ENCODE measurements around the gene GPC5.
"Not testable (repeated sequence)": the region's sequence is repeated elsewhere in the genome, so short reads cannot be mapped to it uniquely, and the experiment has no call there.

GPC5 gene

GRCh38 chr13:92670096-92670495 is 1271.7 kb downstream of the GPC5 start:
- no peaks in the 10 kb centered on the region for H3K36me3 Mint-ChIP-seq
- CTCF ChIA-PET: no interaction called here
- H3K9me3 Mint-ChIP-seq: peaks cover 10% of the 10 kb centered on the region
- no peak for DNase-seq
- no peaks in the 10 kb centered on the region for H3K4me1 Mint-ChIP-seq
- H3K27me3 Mint-ChIP-seq: no peaks in the 10 kb centered on the region
- H3K27ac Mint-ChIP-seq: no peak overlapping the region
- no peak overlapping the region for H3K4me3 Mint-ChIP-seq

GRCh38 chr13:92671821-92672220 is 1273.4 kb downstream of the GPC5 start:
- no peaks in the 10 kb centered on the region for H3K27me3 Mint-ChIP-seq
- H3K4me1 Mint-ChIP-seq: no peaks in the 10 kb centered on the region
- H3K9me3 Mint-ChIP-seq: peaks cover 10% of the 10 kb centered on the region
- H3K4me3 Mint-ChIP-seq: no peak overlapping the region
- H3K27ac Mint-ChIP-seq: no peak overlapping the region
- H3K36me3 Mint-ChIP-seq: no peaks in the 10 kb centered on the region
- CTCF ChIA-PET: interaction anchor here (0.6 kb wide), 1 partner anchor 212 kb away, joined by 3 read pairs; no protein-coding TSS in a partner anchor
- no peak for DNase-seq

DNA sequence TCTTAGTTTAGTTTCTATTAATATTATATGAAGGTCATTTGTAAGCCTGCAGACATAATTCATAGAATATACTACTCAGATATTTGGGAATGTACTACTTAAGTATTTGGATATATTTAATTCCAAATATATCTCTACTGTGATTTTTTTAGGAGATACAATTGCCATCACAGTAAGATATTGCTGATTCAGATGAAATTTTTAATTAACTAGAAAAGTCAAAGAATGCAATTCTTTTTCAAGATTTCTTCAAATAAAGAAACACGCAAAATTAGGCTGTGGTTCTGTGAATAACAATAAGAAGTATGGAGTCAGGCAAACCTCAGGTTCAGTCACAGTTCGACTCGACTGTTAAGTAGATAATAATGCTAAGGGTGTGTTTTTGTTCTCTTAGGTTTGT is 1277.8 kb downstream of the GPC5 start:
- DNase-seq: no peak
- Mint-ChIP-seq H3K9me3 (peaks cover 11% of the 10 kb centered on the region), H3K36me3 (no peaks in the 10 kb centered on the region), H3K4me3 (no peak overlapping the region), H3K27ac (no peak overlapping the region), H3K27me3 (no peaks in the 10 kb centered on the region), H3K4me1 (no peaks in the 10 kb centered on the region)
- CTCF ChIA-PET: no interaction called here

DNA sequence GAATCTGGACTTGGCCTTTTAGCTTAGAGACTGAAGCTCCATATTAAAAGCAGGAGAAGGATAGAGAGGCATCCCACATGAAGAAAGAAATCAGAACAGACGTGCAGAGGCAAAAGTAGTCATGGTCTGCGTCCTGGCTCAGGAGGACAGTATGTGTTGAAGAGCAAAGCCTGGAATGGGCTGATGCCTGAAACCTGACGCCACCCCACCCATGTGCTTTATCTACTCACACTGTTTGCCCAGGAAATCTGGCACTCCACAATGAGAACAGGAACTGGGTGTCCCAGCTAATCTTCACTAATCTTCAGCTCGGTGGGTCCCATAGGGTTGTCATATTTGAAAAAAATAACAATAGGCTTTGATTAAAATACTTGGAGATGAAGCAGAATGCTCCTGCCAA is 1279.2 kb downstream of the GPC5 start:
- DNase-seq: no peak
- H3K27ac Mint-ChIP-seq: no peak overlapping the region
- H3K4me3 Mint-ChIP-seq: no peak overlapping the region
- H3K4me1 Mint-ChIP-seq: no peaks in the 10 kb centered on the region
- no peaks in the 10 kb centered on the region for H3K36me3 Mint-ChIP-seq
- CTCF ChIA-PET: no interaction called here
- H3K9me3 Mint-ChIP-seq: peaks cover 5% of the 10 kb centered on the region
- no peaks in the 10 kb centered on the region for H3K27me3 Mint-ChIP-seq

DNA sequence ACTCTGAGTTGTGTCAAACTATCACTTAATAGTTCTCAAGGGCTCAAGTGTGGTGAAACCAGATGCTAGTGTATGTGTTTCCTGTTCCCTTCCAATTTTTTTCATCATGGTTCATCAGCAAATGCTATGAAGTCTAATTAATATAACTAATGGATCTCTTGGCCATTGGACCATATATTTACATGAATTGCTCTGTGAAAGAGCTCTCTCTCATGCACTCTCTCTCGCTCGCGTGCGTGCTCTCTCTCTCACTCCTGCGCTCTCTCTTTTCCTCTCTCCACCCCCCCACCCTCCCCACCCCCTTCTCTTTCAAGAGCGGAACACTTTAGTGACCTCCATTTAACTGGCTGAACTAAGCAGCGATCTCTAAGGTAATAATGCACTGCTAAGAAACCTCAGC is 1281.2 kb downstream of the GPC5 start:
- no peaks in the 10 kb centered on the region for H3K4me1 Mint-ChIP-seq
- H3K36me3 Mint-ChIP-seq: no peaks in the 10 kb centered on the region
- H3K27me3 Mint-ChIP-seq: no peaks in the 10 kb centered on the region
- DNase-seq: no peak
- no peak overlapping the region for H3K4me3 Mint-ChIP-seq
- H3K9me3 Mint-ChIP-seq: peaks cover 5% of the 10 kb centered on the region
- CTCF ChIA-PET: no interaction called here
- no peak overlapping the region for H3K27ac Mint-ChIP-seq

GRCh38 chr13:92681239-92681638 is 1282.8 kb downstream of the GPC5 start:
- Mint-ChIP-seq H3K4me1 (no peaks in the 10 kb centered on the region), H3K27ac (no peak overlapping the region), H3K36me3 (no peaks in the 10 kb centered on the region), H3K9me3 (peaks cover 12% of the 10 kb centered on the region), H3K27me3 (no peaks in the 10 kb centered on the region), H3K4me3 (no peak overlapping the region)
- CTCF ChIA-PET: no interaction called here
- no peak for DNase-seq

DNA sequence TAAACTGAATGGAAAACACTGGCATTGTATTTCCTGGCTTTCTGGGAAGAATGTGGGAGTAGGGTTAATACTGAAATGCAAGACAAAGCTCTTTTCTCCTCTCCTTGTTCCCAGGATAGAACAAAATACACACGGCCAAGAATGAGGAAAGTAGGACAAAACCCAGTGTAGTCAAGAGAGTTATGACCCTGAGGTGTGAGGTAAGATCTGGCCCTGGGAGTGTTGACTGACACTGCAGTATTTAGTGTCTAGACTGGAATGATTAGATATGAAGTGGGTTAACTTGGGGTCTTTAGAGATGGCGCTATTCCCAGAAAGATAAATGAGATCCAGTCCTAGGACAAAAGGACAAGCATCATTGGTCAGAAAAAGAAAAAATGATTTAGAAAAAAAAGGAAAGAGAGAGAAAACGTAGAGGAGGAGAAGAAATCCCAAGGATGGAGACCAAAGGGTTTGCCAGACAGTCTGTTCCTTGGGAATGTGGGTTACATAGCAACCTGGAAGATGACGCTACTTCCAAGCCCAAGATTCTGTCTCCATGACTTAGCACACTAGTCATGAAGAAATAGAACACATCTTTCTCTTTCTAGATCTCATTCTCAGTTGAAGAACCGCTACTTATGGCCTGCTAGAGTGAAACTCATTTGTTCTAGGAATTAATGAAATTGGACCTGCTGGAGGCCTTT is 1284.6 kb downstream of the GPC5 start:
- CTCF ChIA-PET: no interaction called here
- H3K27me3 Mint-ChIP-seq: no peaks in the 10 kb centered on the region
- no peaks in the 10 kb centered on the region for H3K4me1 Mint-ChIP-seq
- H3K9me3 Mint-ChIP-seq: peaks cover 10% of the 10 kb centered on the region
- no peak for DNase-seq
- no peaks in the 10 kb centered on the region for H3K36me3 Mint-ChIP-seq
- no peak overlapping the region for H3K27ac Mint-ChIP-seq
- no peak overlapping the region for H3K4me3 Mint-ChIP-seq

GRCh38 chr13:92694047-92694446 is 1295.6 kb downstream of the GPC5 start:
- H3K36me3 Mint-ChIP-seq: no peaks in the 10 kb centered on the region
- no peak overlapping the region for H3K4me3 Mint-ChIP-seq
- H3K27ac Mint-ChIP-seq: no peak overlapping the region
- no peak for DNase-seq
- H3K4me1 Mint-ChIP-seq: no peaks in the 10 kb centered on the region
- CTCF ChIA-PET: no interaction called here
- H3K27me3 Mint-ChIP-seq: no peaks in the 10 kb centered on the region
- H3K9me3 Mint-ChIP-seq: peaks cover 22% of the 10 kb centered on the region

GRCh38 chr13:92695827-92696226 is 1297.4 kb downstream of the GPC5 start:
- H3K9me3 Mint-ChIP-seq: peaks cover 23% of the 10 kb centered on the region
- H3K4me3 Mint-ChIP-seq, H3K27ac Mint-ChIP-seq, DNase-seq, H3K36me3 Mint-ChIP-seq, H3K4me1 Mint-ChIP-seq, H3K27me3 Mint-ChIP-seq, CTCF ChIA-PET: not testable (repeated sequence)

DNA sequence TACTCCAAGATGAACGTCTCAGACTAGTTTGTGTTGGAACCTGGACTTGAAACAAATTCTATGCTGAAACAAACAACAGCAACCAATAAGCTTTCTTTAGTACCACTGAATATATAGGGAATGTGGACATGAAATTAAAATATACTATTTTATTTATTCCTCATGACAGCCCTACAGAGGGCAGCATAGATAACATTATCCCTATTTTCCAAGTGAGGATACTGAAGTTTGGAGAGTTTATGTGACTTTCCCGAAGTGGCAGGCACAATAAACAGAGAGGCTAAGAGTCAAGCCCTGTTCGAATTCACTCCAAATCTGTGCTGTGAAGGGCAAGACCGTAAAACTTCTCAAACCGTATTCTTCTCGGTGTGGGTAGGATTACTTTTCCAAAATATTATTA is 1318.3 kb downstream of the GPC5 start:
- H3K4me1 Mint-ChIP-seq: no peaks in the 10 kb centered on the region
- DNase-seq: no peak
- CTCF ChIA-PET: no interaction called here
- H3K4me3 Mint-ChIP-seq: no peak overlapping the region
- H3K27me3 Mint-ChIP-seq: no peaks in the 10 kb centered on the region
- no peaks in the 10 kb centered on the region for H3K36me3 Mint-ChIP-seq
- peaks cover 7% of the 10 kb centered on the region for H3K9me3 Mint-ChIP-seq
- no peak overlapping the region for H3K27ac Mint-ChIP-seq

- peaks cover 4% of the 10 kb centered on the region for H3K9me3 Mint-ChIP-seq
- H3K27ac Mint-ChIP-seq: no peak overlapping the region
- H3K36me3 Mint-ChIP-seq: no peaks in the 10 kb centered on the region
- no peak for DNase-seq
- no peaks in the 10 kb centered on the region for H3K27me3 Mint-ChIP-seq
- H3K4me3 Mint-ChIP-seq: no peak overlapping the region
- CTCF ChIA-PET: no interaction called here
- H3K4me1 Mint-ChIP-seq: no peaks in the 10 kb centered on the region
These were observed 1319.4 kb downstream of the GPC5 start for GRCh38 chr13:92717857-92718256.

- no peak overlapping the region for H3K27ac Mint-ChIP-seq
- CTCF ChIA-PET: no interaction called here
- no peaks in the 10 kb centered on the region for H3K4me1 Mint-ChIP-seq
- H3K36me3 Mint-ChIP-seq: no peaks in the 10 kb centered on the region
- no peak overlapping the region for H3K4me3 Mint-ChIP-seq
- peaks cover 2% of the 10 kb centered on the region for H3K9me3 Mint-ChIP-seq
- no peaks in the 10 kb centered on the region for H3K27me3 Mint-ChIP-seq
- DNase-seq: no peak
These were observed 1321.4 kb downstream of the GPC5 start for GRCh38 chr13:92719868-92720267.

DNA sequence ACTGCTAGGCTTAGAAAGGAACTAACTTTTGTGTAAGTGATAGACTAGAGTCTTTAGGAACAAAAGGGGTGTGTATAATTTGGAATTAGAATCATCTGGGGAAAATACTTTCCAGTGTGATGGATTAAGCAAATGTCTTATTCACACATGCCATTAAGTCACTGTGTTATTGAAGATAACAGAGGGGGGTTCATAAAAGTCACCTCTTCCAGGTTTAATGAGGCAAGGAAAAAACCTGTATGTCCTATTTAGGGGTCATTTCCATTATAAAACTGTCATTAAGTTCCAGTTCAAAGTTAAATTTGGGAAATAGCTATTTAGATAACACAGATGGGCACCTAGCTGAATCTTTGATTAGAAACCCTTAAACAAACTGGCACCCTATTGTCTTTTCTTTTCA is 1323.2 kb downstream of the GPC5 start:
- Mint-ChIP-seq H3K27me3 (no peaks in the 10 kb centered on the region), H3K9me3 (no peaks in the 10 kb centered on the region), H3K36me3 (no peaks in the 10 kb centered on the region), H3K27ac (no peak overlapping the region), H3K4me3 (no peak overlapping the region), H3K4me1 (no peaks in the 10 kb centered on the region)
- no peak for DNase-seq
- CTCF ChIA-PET: no interaction called here

GRCh38 chr13:92727118-92727517 is 1328.7 kb downstream of the GPC5 start:
- DNase-seq: no peak
- no peak overlapping the region for H3K4me3 Mint-ChIP-seq
- no peaks in the 10 kb centered on the region for H3K9me3 Mint-ChIP-seq
- CTCF ChIA-PET: no interaction called here
- H3K4me1 Mint-ChIP-seq: no peaks in the 10 kb centered on the region
- no peaks in the 10 kb centered on the region for H3K36me3 Mint-ChIP-seq
- H3K27me3 Mint-ChIP-seq: no peaks in the 10 kb centered on the region
- H3K27ac Mint-ChIP-seq: no peak overlapping the region

- no peak for DNase-seq
- H3K27me3 Mint-ChIP-seq: no peaks in the 10 kb centered on the region
- no peaks in the 10 kb centered on the region for H3K36me3 Mint-ChIP-seq
These were observed 1335.6 kb downstream of the GPC5 start for GRCh38 chr13:92734068-92734467.

DNA sequence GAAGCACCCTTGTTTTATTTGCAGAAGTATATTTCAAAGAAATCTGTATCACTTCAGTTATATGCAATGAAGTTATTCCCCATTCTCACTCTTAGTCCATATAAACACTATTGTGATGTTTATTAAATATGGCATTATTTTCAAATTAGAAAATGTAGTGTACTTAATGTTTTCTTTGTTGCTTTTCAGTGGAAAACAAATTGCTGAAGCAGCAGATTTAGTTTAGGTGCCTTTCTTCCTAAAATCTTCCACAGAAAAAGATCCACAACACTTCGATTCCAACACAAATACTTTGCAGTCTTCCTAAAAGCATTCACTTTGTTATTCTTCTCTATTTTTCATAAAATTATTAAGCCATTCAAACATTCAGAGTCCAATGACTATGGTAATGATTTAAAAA is 1336.1 kb downstream of the GPC5 start:
- no peak for DNase-seq
- no peak overlapping the region for H3K27ac Mint-ChIP-seq
- CTCF ChIA-PET: no interaction called here
- H3K4me3 Mint-ChIP-seq: no peak overlapping the region
- no peaks in the 10 kb centered on the region for H3K9me3 Mint-ChIP-seq
- no peaks in the 10 kb centered on the region for H3K27me3 Mint-ChIP-seq
- H3K4me1 Mint-ChIP-seq: no peaks in the 10 kb centered on the region
- no peaks in the 10 kb centered on the region for H3K36me3 Mint-ChIP-seq

More at GRCh38 chr13:92734068-92734467, 1335.6 kb downstream of the GPC5 start:
- no peak overlapping the region for H3K4me3 Mint-ChIP-seq
- CTCF ChIA-PET: no interaction called here
- no peaks in the 10 kb centered on the region for H3K4me1 Mint-ChIP-seq
- no peak overlapping the region for H3K27ac Mint-ChIP-seq
- H3K9me3 Mint-ChIP-seq: no peaks in the 10 kb centered on the region
